Stimulated activated effector memory CD8-positive, alpha-beta T cell treated with anti-CD3 and anti-CD28 coated beads, Interleukin-12 subunit alpha, Interleukin-12 subunit beta, amount 100 ng/mL, for 72 hours (primary cell): ENCODE measurements around the gene PCDH12.

Source experiments
- ATAC-seq: fragments of 150-1000 bp; cut with Tn5 transposase; 2 replicates; pipeline ENCODE4 v1.10.0; 2021
- DNase-seq, 2 donors: peaks; one replicate each; pipeline ENCODE4 v3.0.0; 2021 to 2022; ENCODE audit warnings: low spot score in 2 of 2
- H3K27ac Mint-ChIP-seq: one replicate; pipeline ENCODE4 v1.8.0; 2022; ENCODE audit warnings: mild to moderate bottlenecking, mixed read lengths
- H3K36me3 Mint-ChIP-seq: one replicate; pipeline ENCODE4 v1.8.0; 2022; ENCODE audit warnings: mild to moderate bottlenecking, mixed read lengths
- H3K4me1 Mint-ChIP-seq: one replicate; pipeline ENCODE4 v1.8.0; 2022; ENCODE audit warnings: mixed read lengths
- H3K4me3 Mint-ChIP-seq: one replicate; pipeline ENCODE4 v1.8.0; 2022; ENCODE audit warnings: mild to moderate bottlenecking, mixed read lengths
- H3K9me3 Mint-ChIP-seq: one replicate; pipeline ENCODE4 v1.8.0; 2022; ENCODE audit warnings: mixed read lengths

The PCDH12 gene

DNA sequence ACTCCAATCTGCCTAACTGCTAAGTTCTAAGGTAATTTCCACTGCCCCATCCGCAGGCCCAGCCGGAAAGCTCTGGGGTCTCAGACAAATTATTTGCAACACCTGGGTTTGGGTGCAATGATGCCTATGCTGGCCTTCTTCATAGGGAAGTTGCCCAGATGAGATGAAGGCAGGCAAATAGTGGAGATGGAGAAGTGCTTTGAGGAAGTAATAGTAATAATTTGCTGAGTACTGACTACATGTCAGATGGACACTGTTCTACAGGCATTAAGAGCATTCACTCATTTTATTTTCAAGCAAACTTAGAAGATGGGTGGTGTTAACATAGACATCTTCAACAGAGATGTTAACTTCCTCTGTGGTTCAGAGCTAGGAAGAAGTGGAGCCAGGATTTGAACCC lies 3.8 kb downstream of the PCDH12 start:
- Mint-ChIP-seq H3K4me1 (peaks cover 30% of the 10 kb centered on the region), H3K36me3 (no peaks in the 10 kb centered on the region), H3K4me3 (no peak overlapping the region), H3K9me3 (no peaks in the 10 kb centered on the region), H3K27ac (no peak overlapping the region)
- no peak for ATAC-seq
- no peak for DNase-seq

DNA sequence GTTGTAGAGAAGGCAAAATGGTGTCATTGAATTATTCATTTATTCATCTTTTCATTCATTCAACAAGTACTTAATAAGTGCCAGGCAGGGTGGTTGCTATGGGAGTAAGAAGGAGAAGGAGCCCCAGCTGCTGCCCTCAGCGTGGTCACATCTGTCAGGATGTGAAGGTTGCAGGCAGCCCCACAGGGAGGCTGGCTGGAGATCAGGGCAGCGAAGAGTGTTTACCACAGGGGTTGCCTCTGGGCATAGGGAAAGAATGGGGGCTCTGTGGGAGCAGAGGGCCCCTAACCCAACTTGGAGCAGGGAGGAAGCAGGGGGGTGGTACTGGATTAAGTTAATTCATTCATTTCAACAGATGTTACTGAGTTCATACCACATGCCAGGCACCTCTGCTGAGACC lies 6.0 kb downstream of the PCDH12 start:
- no peaks in the 10 kb centered on the region for H3K36me3 Mint-ChIP-seq

DNA sequence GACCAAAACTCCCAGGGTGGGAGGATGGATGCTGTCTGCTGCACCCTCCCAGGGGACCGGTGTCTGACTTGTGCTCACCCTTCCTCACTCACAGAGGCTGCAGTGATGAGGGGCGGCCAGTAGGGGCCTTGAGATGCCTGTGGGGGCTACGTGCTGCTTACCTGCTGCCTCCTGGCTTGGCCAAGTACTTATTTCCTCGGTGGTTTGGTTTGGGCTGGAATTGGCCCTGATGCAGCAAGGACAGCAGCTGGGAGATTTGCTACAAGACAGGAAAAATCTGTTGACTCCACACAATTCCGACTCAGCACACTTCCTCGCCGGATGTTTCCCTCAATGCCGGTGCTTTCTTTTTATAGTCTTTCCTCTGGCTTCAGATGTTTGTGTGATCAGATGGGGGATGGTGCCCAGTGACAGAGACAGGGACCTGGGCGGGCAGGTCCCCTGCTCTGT lies 6.6 kb downstream of the PCDH12 start:
- Mint-ChIP-seq H3K27ac (peak overlapping the region; percentile 41), H3K36me3 (no peaks in the 10 kb centered on the region), H3K4me3 (no peak overlapping the region), H3K9me3 (no peaks in the 10 kb centered on the region), H3K4me1 (peaks cover 13% of the 10 kb centered on the region)
- no peak for DNase-seq
- ATAC-seq: peak; percentile 67

More for the DNA sequence above, 6.0 kb downstream of the PCDH12 start:
- ATAC-seq (no peak), DNase-seq (no peak)
- peak overlapping the region; percentile 41 for H3K27ac Mint-ChIP-seq
- no peaks in the 10 kb centered on the region for H3K9me3 Mint-ChIP-seq
- peaks cover 13% of the 10 kb centered on the region for H3K4me1 Mint-ChIP-seq
- no peak overlapping the region for H3K4me3 Mint-ChIP-seq

DNA sequence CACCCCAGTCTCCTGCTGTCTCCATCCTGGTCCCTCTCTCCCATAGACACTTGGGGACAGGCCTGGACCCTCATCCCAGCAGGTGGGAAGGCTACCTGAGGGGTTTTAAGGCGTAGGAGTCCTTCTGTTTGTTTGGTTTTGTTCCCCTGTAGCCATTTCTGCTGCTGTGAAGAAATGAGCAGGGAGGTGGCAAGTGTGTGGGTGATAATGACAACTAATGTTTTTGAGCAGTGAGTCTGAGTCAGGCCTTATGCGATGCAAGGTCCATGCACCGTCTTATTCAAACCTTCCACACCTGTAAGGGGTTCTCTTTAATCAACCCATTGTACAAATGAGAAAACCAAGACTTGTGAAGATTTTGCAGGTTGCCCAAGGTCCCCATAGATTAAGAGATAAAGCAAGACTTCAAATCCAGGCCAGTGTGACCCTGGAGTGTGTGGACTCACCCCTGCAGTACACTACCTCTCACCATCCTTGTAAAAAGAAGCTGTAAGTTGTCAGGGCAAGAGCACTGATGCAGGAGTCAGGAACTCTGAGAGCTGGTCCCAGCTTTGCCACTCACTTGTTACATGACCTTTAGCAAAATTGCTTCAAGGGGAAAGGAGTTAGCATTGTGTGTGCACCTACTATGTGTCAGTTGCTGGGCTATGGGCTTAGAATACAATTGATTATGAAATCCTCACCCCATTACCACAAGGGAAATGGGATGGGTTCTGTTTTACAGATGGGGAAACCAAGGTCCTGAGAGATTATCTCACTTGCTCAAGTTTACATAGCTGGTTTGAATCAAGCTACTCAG lies 7.6 kb downstream of the PCDH12 start:
- DNase-seq (no peak), ATAC-seq (no peak)
- Mint-ChIP-seq H3K4me3 (no peak overlapping the region), H3K27ac (no peak overlapping the region), H3K9me3 (no peaks in the 10 kb centered on the region), H3K36me3 (no peaks in the 10 kb centered on the region), H3K4me1 (peaks cover 13% of the 10 kb centered on the region)

DNA sequence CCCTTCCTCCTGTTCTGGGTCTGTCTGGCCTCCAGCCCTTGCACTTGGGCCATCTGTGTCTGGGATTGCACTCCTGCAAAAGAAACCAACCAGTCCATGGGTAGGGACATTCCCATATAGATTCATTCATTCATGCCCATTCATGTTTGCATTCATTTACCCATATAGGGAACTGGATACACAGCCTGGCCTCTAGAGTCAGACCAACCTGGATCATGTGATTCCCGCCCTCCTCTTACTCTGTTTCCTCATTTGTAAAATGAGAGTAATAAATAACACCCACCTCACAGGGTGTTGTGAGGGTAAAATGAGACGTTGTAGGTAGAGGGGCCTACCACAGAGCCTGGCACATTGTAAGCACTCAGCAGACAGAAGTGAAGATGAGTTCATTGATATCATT lies 8.5 kb downstream of the PCDH12 start:
- H3K27ac Mint-ChIP-seq: no peak overlapping the region
- no peaks in the 10 kb centered on the region for H3K36me3 Mint-ChIP-seq
- ATAC-seq (no peak), DNase-seq (no peak)
- H3K9me3 Mint-ChIP-seq: no peaks in the 10 kb centered on the region
- H3K4me1 Mint-ChIP-seq: peaks cover 13% of the 10 kb centered on the region
- no peak overlapping the region for H3K4me3 Mint-ChIP-seq

DNA sequence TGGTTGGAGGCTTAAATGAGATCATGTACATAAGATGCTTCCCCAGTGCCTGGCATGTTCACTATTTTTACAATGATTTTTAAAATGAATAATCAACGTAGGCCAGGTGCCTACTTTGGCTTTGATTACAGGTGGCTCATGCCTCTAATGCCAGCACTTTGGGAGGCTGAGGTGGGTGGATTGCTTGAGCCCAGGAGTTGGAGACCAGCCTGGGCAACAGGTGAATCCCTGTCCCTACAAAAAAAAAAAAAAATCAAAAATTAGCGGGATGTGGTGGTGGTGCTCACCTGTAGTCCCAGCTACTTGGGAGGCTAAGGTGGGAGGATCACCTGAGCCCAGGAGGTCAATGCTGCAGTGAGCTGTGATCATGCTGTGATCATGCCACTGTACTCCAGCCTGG lies 9.2 kb downstream of the PCDH12 start:
- H3K36me3 Mint-ChIP-seq: no peaks in the 10 kb centered on the region
- no peak for ATAC-seq
- H3K9me3 Mint-ChIP-seq: no peaks in the 10 kb centered on the region
- DNase-seq: no peak
- no peak overlapping the region for H3K4me3 Mint-ChIP-seq
- H3K27ac Mint-ChIP-seq: no peak overlapping the region
- H3K4me1 Mint-ChIP-seq: peaks cover 13% of the 10 kb centered on the region

DNA sequence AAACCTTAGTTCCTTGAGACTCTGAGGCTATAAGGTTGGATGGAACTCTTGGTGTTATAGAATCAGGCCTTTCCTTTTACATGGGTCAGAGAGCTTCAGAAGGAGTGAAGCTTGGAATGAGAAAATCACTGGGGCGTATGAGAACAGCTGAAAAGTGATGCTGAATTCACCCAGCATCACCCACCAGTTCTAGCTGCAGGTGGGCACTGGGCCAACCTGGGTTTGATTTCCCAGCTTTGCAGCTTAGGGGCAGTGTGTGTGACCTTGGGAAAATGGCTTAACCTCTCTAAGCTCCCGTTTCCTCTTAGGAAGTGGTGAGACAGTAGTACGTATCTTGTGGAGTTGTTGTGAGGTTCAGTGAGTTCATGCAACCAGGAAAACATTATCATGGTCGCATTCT lies 10.7 kb downstream of the PCDH12 start:
- no peak overlapping the region for H3K27ac Mint-ChIP-seq
- no peaks in the 10 kb centered on the region for H3K36me3 Mint-ChIP-seq
- DNase-seq (no peak), ATAC-seq (no peak)
- H3K4me3 Mint-ChIP-seq: no peak overlapping the region
- H3K4me1 Mint-ChIP-seq: peaks cover 12% of the 10 kb centered on the region
- no peaks in the 10 kb centered on the region for H3K9me3 Mint-ChIP-seq

DNA sequence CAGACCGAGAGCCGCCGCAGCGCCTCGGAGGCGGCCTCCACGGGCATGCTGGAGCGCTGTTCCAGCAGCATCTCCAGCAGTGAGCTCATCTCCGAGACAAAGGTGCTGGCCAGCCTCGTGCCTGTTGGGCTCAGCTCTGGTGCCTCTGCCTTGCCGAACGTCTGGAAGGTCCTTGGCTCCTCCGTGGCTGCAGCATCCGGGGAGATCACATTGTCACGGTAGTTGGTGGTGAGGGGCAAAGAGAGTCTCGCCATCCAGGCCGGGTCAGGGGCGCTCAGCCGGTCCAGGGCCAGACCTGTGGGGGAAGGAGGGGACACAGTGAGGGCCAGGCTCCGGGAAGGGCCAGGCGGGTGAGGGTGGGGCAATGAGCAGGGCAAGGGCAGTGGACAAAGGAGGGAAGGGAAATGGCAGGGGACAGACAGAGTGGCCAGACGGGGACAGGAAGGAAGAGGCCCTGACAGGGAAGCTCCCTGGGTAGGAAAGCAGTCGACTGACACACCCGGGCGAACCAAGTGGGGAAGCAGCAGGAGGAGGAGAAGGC lies 12.4 kb downstream of the PCDH12 start:
- peaks cover 8% of the 10 kb centered on the region for H3K4me1 Mint-ChIP-seq
- ATAC-seq: no peak
- no peaks in the 10 kb centered on the region for H3K36me3 Mint-ChIP-seq
- DNase-seq: no peak
- H3K27ac Mint-ChIP-seq: no peak overlapping the region
- no peaks in the 10 kb centered on the region for H3K9me3 Mint-ChIP-seq
- no peak overlapping the region for H3K4me3 Mint-ChIP-seq

DNA sequence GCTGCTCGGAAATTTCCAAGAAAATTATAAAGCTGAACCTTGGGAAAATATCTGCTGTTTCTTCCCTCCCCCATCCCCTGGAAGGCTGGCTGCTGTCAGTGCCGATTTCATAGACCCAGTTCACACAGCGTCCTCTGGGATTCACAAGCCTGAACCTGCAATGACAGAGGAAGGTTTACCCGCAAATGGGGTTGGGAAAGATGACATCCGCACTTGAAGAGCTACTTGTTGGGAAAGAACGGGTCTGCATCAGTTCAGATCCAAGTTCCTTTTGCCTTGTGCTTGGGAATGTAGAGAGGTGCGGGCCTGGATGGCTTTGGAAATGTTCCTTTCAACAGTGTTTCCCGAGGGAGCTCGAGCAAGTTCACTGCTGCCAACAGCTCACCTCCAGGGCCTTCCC lies 13.9 kb downstream of the PCDH12 start:
- H3K9me3 Mint-ChIP-seq: no peaks in the 10 kb centered on the region
- peaks cover 10% of the 10 kb centered on the region for H3K36me3 Mint-ChIP-seq
- peak overlapping the region; percentile 80 for H3K27ac Mint-ChIP-seq
- DNase-seq (no peak), ATAC-seq (no peak)
- H3K4me3 Mint-ChIP-seq: no peak overlapping the region
- H3K4me1 Mint-ChIP-seq: peaks cover 12% of the 10 kb centered on the region

DNA sequence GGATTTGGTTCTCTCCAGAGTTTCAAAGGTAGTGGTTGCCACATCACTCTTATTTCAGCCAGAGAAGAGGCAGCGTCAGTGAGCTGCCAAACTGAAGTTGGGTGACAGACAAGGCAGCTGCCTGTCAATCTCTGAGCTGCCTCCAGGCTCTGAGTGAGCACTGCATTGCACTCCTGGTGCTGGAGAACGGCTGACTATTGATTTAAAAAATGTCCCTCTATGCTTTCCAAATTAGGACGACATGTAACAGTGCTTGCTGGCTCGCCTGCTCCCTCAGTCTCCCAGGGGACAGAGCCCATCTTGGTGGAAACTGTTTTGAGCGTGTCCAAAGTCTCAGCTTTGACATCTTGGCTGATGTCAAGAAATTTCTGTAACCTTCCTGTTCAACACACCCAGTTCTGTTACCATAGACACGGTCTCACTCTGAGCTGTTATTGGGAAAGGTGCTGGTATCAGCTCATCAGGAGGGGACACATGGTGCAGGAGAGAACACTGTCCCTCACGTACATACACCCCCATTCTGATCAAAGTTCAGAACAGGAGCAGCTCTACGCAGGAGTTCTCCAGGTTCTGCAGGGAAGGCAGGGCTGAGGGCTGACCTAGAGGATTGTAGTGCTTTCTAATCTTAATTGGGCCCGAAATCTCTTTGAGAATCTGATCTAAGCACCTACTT lies 15.7 kb downstream of the PCDH12 start:
- H3K4me3 Mint-ChIP-seq: no peak overlapping the region
- peak overlapping the region; percentile 80 for H3K27ac Mint-ChIP-seq
- peaks cover 28% of the 10 kb centered on the region for H3K36me3 Mint-ChIP-seq
- no peaks in the 10 kb centered on the region for H3K9me3 Mint-ChIP-seq
- ATAC-seq (no peak), DNase-seq (no peak)
- peaks cover 12% of the 10 kb centered on the region for H3K4me1 Mint-ChIP-seq

DNA sequence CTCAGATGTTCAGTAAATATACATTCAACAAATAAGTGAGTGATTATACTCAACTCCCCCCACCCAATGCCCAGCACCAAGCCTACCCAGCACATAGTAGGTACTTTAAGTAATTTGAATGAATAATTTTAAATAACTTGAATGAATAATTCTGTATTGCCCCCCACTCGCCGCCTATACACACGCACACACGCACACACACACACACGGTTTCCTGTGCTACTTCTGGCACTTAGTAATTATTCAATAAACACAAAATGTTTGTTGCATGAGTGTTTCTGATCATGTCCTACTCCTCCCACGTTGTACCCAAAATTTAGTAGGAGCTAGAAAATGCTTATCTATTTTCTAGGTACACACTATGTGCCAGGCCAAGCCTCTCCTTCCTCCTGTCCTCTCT lies 16.2 kb downstream of the PCDH12 start:
- no peak for ATAC-seq
- H3K36me3 Mint-ChIP-seq: peaks cover 33% of the 10 kb centered on the region
- H3K4me3 Mint-ChIP-seq: no peak overlapping the region
- DNase-seq: no peak
- no peaks in the 10 kb centered on the region for H3K9me3 Mint-ChIP-seq
- peak overlapping the region; percentile 80 for H3K27ac Mint-ChIP-seq
- peaks cover 12% of the 10 kb centered on the region for H3K4me1 Mint-ChIP-seq

DNA sequence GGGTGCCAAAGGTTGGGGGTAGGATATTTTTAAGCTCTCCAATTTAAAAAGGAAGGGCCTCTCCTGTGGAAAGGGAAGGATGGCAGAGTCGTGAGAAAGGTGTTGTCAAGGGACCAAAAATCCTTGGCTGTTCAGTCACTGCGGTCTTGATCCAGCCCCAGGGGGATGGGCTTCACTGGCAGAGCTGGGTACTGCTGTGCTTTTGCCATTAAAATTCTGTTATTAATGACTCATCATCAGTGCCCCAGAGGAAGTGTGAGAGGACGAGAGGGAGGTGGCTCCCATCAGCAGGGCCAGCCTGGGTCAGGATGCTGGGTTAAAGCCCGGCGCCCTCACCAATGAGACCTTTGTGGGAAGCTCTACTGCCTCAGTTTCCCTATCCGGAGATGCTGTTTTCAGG lies 16.7 kb downstream of the PCDH12 start:
- no peaks in the 10 kb centered on the region for H3K9me3 Mint-ChIP-seq
- DNase-seq: no peak
- H3K4me1 Mint-ChIP-seq: peaks cover 12% of the 10 kb centered on the region
- no peak for ATAC-seq
- peak overlapping the region; percentile 67 for H3K27ac Mint-ChIP-seq
- H3K36me3 Mint-ChIP-seq: peaks cover 34% of the 10 kb centered on the region
- H3K4me3 Mint-ChIP-seq: no peak overlapping the region

DNA sequence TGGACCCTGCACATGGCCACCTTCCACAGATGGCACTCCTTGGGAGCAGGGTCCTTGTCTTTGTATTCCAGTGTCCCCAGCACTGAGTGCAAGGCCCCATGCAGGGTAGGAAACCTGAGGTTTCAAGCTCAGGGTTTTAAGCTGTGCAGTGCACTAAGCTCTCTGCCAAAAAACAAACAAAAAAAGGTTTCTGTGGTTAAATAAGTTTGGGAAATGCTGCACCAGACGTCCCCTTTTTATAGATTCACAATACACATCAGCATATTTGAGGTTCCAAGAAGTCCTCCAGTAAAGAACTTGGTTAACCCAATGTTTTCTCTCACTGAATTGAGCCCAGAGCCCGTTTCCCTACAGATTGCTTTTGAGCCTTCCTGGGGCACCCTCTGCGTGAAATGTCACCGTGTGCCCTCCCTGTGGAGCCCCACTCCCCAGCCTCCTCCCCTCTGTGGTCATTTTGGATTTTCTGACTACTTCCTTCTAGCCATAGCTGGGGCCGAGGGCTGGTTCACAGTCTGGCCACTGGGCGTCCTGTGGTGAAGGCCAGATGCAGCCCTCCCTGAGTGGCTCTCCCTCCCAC lies 17.2 kb downstream of the PCDH12 start:
- Mint-ChIP-seq H3K36me3 (peaks cover 40% of the 10 kb centered on the region), H3K4me1 (peaks cover 14% of the 10 kb centered on the region), H3K27ac (peak overlapping the region; percentile 67), H3K4me3 (no peak overlapping the region), H3K9me3 (no peaks in the 10 kb centered on the region)
- no peak for ATAC-seq
- no peak for DNase-seq

DNA sequence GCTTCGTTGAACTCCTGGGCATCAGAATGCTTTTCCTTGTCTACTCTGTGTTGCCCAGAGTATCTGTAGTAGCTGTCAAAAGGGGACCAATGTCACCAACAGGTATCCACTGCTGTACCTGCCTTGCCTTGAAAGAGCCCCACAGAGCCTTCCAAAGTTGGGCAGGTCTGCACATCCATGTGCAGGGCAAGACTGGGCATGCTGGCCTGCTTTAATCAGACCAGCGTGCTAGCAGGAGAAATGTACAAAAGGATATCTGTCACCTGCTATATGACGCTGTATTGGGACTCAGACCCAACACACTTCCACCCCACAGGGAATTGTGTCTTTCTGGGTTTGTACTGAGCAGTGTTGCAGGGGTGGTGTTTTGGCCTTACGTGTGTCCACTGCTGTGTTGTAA lies 22.5 kb downstream of the PCDH12 start:
- Mint-ChIP-seq H3K4me3 (no peak overlapping the region), H3K27ac (peak overlapping the region; percentile 13), H3K36me3 (peaks cover 90% of the 10 kb centered on the region), H3K9me3 (no peaks in the 10 kb centered on the region), H3K4me1 (peaks cover 8% of the 10 kb centered on the region)
- DNase-seq (no peak), ATAC-seq (no peak)

DNA sequence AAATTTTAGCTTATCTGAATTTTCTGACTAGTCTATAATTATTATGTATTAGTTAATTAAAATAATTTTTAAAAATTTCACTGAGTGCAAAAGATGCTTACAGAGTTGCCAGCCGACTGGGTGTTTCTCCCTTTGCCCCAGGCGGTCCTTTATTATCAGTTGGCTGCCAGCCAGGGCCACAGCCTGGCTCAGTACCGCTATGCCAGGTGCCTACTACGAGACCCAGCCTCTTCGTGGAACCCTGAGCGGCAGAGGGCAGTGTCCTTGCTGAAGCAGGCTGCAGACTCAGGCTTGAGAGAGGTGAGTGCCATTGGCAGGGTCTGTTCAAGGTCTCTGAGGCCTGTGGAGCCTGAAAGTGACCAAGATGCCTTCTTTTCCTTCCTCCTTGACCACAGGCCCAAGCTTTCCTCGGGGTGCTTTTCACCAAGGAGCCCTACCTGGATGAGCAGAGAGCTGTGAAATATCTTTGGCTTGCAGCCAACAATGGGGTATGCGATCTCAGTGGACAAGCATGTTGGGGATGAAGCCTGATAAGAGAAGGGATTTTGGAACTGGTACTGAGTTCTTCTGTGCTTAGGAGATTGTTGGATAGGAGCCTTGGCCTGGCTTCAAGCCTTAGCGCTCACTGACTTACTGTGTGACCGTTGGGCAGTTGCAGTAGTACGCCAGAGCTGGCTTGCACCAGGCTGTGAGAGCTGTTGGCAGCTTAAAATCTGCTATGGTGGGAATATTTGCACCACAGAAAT lies 23.7 kb downstream of the PCDH12 start:
- ATAC-seq (no peak), DNase-seq (no peak)
- no peaks in the 10 kb centered on the region for H3K9me3 Mint-ChIP-seq
- peak overlapping the region; percentile 23 for H3K27ac Mint-ChIP-seq
- peaks cover 94% of the 10 kb centered on the region for H3K36me3 Mint-ChIP-seq
- H3K4me1 Mint-ChIP-seq: peaks cover 5% of the 10 kb centered on the region
- no peak overlapping the region for H3K4me3 Mint-ChIP-seq
